NCI-H1105 treated with DMSO at 0.1 percent for 48 hours (cell line): ENCODE measurements around the gene NRXN3.

Experiments
- DNase-seq: peaks from one replicate; lab custom pipeline; 2025; lab: John Stamatoyannopoulos, UW

NRXN3 gene

GRCh38 chr14:79419571-79420327 is 1249.6 kb downstream of the NRXN3 start:
- no peak for DNase-seq

GRCh38 chr14:79420725-79421124 is 1250.6 kb downstream of the NRXN3 start:
- no peak for DNase-seq

GRCh38 chr14:79421811-79422210 is 1251.6 kb downstream of the NRXN3 start:
- DNase-seq, result no peak

- DNase-seq, result no peak
Measured at GRCh38 chr14:79424462-79424861, 1254.3 kb downstream of the NRXN3 start.

GRCh38 chr14:79426103-79426755 is 1256.1 kb downstream of the NRXN3 start:
- DNase-seq, result no peak

GRCh38 chr14:79432640-79433039 is 1262.5 kb downstream of the NRXN3 start:
- no peak for DNase-seq

- no peak for DNase-seq
Measured at GRCh38 chr14:79436335-79436734, 1266.2 kb downstream of the NRXN3 start.

- no peak for DNase-seq
Measured at GRCh38 chr14:79437951-79438350, 1267.8 kb downstream of the NRXN3 start.

GRCh38 chr14:79438696-79439342 is 1268.6 kb downstream of the NRXN3 start:
- DNase-seq, result no peak

GRCh38 chr14:79442786-79443185 is 1272.6 kb downstream of the NRXN3 start:
- no peak for DNase-seq

GRCh38 chr14:79443602-79444001 is 1273.4 kb downstream of the NRXN3 start:
- no peak for DNase-seq

GRCh38 chr14:79448960-79449359 is 1278.8 kb downstream of the NRXN3 start:
- no peak for DNase-seq

GRCh38 chr14:79451601-79452000 is 1281.4 kb downstream of the NRXN3 start:
- DNase-seq, result no peak

- DNase-seq, result no peak
Measured at GRCh38 chr14:79453276-79453675, 1283.1 kb downstream of the NRXN3 start.

GRCh38 chr14:79464468-79464867 is 1294.3 kb downstream of the NRXN3 start:
- DNase-seq, result no peak

GRCh38 chr14:79465651-79466050 is 1295.5 kb downstream of the NRXN3 start:
- no peak for DNase-seq

- no peak for DNase-seq
Measured at GRCh38 chr14:79466938-79467527, 1296.9 kb downstream of the NRXN3 start.

GRCh38 chr14:79467835-79468234 is 1297.7 kb downstream of the NRXN3 start:
- no peak for DNase-seq

GRCh38 chr14:79468486-79468885 is 1298.3 kb downstream of the NRXN3 start:
- no peak for DNase-seq

GRCh38 chr14:79473651-79474050 is 1303.5 kb downstream of the NRXN3 start:
- no peak for DNase-seq

GRCh38 chr14:79475887-79476532 is 1305.8 kb downstream of the NRXN3 start:
- no peak for DNase-seq

- no peak for DNase-seq
Measured at GRCh38 chr14:79476552-79476951, 1306.4 kb downstream of the NRXN3 start.
